ENCODE measurements around the gene OR10G4. TPM values are rescaled to one million over a fixed set of nuclear protein-coding genes. Genes with fewer than 3 reads are reported as not detected.

Gene OR10G4, protein sequence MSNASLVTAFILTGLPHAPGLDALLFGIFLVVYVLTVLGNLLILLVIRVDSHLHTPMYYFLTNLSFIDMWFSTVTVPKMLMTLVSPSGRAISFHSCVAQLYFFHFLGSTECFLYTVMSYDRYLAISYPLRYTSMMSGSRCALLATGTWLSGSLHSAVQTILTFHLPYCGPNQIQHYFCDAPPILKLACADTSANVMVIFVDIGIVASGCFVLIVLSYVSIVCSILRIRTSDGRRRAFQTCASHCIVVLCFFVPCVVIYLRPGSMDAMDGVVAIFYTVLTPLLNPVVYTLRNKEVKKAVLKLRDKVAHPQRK
- total RNA-seq (under 1 TPM in 1 of 7 donors, not detected in 6; 0.11 TPM), polyA plus RNA-seq (not detected)
- long read RNA-seq, donor 1 = 0 reads
- long read RNA-seq, donor 2 = 0 reads
- long read RNA-seq, donor 3 = 0 reads

DNA sequence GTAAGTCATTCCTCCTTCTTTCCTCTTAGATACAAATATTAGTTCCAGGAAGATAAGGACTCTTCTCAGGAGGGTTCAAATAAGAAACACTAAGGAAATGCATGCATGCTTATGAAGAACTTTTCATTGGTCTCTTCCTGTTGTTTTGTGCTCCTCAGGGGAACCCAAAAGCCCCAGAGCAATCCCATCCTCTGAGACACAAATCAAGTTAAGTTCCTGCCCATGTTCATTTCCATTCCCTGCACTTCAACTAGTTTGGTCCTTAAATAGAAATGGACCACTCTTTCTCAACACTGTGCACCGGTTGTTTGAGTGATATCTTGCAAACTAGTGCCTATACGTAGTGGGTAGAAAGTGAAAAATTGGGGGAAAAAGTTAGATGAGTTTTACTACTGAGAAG lies at the start of gene OR10G4:
OR10G4 (plus strand) TSS at position 301 of the 400 bp plus-strand sequence. CDS start 2,578 bp downstream, outside the sequence.
- Histone ChIP-seq H3K27ac (no peak within 1 kb of the TSS), H3K36me3 (no peaks in the 10 kb centered on the region), H3K4me1 (ENCODE audit: insufficient read depth) (no peaks in the 10 kb centered on the region), H3K27me3 (no peaks in the 10 kb centered on the region), H3K4me3 (no peak within 1 kb of the TSS), H3K9me3 (no peaks in the 10 kb centered on the region)
- intact Hi-C loops (cut with DNase I) = no loop called here
- 75 to 85% (median 82%) methylated on average over 2 of the region's 2 CpGs for WGBS, 3 donors
- no peak for TF ChIP-seq EP300 (IDR thresholded peaks at IDR 0.05)
- no peak for TF ChIP-seq POLR2A (IDR thresholded peaks at IDR 0.05)
- TF ChIP-seq, protein P1, sequence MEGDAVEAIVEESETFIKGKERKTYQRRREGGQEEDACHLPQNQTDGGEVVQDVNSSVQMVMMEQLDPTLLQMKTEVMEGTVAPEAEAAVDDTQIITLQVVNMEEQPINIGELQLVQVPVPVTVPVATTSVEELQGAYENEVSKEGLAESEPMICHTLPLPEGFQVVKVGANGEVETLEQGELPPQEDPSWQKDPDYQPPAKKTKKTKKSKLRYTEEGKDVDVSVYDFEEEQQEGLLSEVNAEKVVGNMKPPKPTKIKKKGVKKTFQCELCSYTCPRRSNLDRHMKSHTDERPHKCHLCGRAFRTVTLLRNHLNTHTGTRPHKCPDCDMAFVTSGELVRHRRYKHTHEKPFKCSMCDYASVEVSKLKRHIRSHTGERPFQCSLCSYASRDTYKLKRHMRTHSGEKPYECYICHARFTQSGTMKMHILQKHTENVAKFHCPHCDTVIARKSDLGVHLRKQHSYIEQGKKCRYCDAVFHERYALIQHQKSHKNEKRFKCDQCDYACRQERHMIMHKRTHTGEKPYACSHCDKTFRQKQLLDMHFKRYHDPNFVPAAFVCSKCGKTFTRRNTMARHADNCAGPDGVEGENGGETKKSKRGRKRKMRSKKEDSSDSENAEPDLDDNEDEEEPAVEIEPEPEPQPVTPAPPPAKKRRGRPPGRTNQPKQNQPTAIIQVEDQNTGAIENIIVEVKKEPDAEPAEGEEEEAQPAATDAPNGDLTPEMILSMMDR (IDR thresholded peaks at IDR 0.05) = no peak
- no peak for DNase-seq

DNA sequence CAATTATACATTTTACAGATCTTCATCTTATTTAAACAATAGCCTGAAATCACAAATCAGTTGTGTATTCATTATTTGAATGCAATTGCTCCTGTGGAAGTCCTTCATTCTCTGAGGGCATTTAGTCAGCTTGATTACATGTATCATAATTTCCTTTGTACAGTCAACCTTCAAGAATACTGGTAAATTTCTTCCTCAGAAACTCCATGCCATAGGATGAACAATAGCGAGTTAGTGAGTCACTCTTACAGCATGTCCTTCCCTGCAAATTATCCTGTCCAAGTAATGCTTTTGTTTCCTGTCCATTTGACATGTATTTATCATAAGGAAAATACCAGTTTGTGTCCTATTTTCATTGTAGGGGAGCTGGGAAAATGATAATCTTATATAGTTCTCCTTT lies 39.0 kb upstream of the OR10G4 start:
- Histone ChIP-seq H3K9me3 (no peaks in the 10 kb centered on the region), H3K27ac (no peak overlapping the region), H3K4me1 (ENCODE audit: insufficient read depth) (no peaks in the 10 kb centered on the region), H3K27me3 (no peaks in the 10 kb centered on the region), H3K36me3 (no peaks in the 10 kb centered on the region), H3K4me3 (no peak overlapping the region)
- TF ChIP-seq, protein P1 (IDR thresholded peaks at IDR 0.05) = no peak
- no peak for TF ChIP-seq POLR2A (IDR thresholded peaks at IDR 0.05)
- no peak for DNase-seq
- WGBS, 3 donors = 77 to 90% (median 86%) methylated on average over 1 of the region's 1 CpG
- intact Hi-C loops (cut with DNase I) = no loop called here

DNA sequence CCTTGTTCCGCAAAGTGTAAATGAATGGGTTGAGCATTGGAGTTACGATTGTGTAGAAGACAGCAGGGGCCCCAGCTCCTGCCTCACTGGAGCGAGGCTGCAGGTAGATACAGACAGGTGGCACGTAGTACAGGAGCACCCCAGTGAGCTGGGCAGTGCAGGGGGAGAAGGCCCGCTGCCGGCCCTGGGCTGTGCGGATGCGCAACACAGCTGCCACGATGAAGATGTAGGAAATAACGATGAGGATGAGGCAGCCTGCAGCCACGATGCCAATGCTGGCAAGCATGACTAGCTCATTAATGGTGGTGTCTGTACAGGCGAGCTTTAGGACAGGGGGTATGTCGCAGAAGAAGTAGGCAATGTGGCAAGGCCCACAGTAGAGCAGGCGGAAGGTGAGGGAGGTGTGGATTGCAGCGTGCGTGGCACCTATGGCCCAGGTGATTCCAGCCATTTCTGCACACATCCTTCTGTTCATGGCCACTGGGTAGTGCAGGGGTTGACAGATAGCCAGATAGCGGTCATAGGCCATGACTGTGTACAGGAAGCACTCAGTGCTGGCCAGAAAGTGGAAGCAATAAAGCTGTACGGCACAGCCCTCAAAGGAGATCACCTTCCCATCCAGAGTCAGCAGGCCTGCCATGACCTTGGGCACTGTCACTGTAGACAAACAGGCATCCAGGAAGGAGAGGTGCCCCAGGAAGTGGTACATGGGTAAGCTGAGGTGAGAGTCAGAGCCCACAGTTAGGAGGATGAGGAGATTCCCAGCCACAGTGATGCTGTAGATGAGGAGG lies 35.8 kb upstream of the OR10G4 start:
- Histone ChIP-seq H3K4me3 (no peak overlapping the region), H3K27me3 (no peaks in the 10 kb centered on the region), H3K36me3 (no peaks in the 10 kb centered on the region), H3K27ac (no peak overlapping the region), H3K9me3 (no peaks in the 10 kb centered on the region), H3K4me1 (ENCODE audit: insufficient read depth) (no peaks in the 10 kb centered on the region)
- TF ChIP-seq, protein P1 (IDR thresholded peaks at IDR 0.05) = no peak
- no peak for TF ChIP-seq POLR2A (IDR thresholded peaks at IDR 0.05)
- TF ChIP-seq EP300 (IDR thresholded peaks at IDR 0.05) = no peak
- DNase-seq = no peak
- 86 to 92% (median 90%) methylated on average over 18 of the region's 18 CpGs for WGBS, 3 donors
- intact Hi-C loops (cut with DNase I) = no loop called here

DNA sequence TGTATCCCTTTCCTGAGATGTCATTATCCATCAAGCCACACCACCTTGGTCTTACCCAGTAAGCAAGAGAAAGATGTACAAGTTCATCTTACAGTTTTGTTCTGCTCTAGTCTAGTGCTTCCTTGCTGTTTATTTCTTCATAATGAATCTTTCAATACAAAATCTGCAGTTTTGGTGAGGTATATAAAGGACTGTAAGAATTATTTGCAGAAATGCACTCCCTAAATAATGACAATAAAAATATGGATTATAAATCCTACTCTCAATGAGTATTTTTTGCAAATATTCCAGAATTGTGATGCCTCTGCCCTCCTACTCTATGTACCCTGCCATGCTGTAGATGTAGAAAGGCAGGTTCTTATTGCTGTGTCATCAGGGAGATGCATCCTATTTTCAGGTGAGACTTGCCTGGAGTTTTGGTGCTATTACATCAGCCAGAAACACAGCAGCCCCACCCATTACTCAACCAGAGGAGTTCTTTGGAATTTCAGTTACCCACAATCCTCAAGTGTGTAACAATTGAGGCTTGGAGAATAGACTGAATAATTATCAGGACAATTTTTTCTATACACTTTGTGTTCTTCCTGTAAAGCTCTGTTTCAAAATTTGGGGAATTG lies 35.0 kb upstream of the OR10G4 start, which contains the start of gene OR10S1:
OR10S1 (minus strand) TSS at position 51 of the 617 bp plus-strand sequence. CDS start 117 bp downstream, outside the sequence.
- Histone ChIP-seq H3K27ac (no peak within 1 kb of the TSS), H3K27me3 (no peaks in the 10 kb centered on the region), H3K4me3 (no peak within 1 kb of the TSS), H3K4me1 (ENCODE audit: insufficient read depth) (no peaks in the 10 kb centered on the region), H3K9me3 (no peaks in the 10 kb centered on the region), H3K36me3 (no peaks in the 10 kb centered on the region)
- intact Hi-C loops (cut with DNase I) = no loop called here
- TF ChIP-seq EP300 (IDR thresholded peaks at IDR 0.05) (no peak), POLR2A (IDR thresholded peaks at IDR 0.05) (no peak)
- TF ChIP-seq, protein P1 (IDR thresholded peaks at IDR 0.05) = no peak
- DNase-seq = no peak

Measured in ovary (tissue), 10 donors.